ENCODE results near the gene R3HDML. TPM values are rescaled to one million over a fixed set of nuclear protein-coding genes. Genes with fewer than 3 reads are reported as not detected.

The R3HDML gene
- total and polyA plus RNA-seq, 2 of the 13 experiments (the other 11 are each of a cell fraction or from before 2014, with no cell fraction given) = not detected

DNA sequence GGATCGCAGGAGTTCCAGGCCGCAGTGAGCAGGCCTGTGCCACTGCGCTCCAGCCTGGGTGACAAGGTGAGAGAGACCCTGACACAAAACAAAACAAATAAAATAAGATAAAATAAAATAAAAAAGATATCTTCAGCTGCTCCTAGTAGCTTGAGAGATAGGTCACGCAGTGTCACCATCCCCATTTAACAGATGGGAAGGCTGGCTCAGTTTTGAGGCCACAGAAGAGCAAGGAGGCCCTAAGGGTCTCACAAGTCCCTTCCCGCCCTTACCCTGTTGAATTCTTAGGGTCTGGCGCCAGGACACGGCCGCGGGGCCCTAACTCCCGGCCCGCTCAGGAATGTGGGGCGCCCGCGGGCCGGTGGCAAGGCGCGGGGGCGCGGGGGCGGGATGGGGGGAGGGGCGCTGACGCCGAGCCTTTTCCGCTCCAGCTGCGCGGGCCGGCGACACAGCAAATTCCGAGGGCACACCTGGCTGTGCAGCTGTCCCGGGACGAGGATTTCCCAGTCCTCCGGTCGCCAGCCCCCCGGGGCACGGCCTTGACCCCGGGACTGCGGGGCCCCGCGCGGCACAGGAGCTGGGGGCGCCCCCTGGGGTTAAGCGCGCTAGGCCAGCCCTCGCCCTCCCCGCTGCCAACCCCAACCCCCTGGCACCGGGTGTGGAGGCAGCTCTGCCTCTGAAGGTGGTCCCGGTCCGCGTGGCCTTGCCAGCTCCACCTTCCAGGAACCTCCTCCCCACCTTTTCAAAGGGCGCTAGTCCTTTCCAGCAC, 10.3 kb upstream of the R3HDML start (continued):
- TF ChIP-seq, protein P1, sequence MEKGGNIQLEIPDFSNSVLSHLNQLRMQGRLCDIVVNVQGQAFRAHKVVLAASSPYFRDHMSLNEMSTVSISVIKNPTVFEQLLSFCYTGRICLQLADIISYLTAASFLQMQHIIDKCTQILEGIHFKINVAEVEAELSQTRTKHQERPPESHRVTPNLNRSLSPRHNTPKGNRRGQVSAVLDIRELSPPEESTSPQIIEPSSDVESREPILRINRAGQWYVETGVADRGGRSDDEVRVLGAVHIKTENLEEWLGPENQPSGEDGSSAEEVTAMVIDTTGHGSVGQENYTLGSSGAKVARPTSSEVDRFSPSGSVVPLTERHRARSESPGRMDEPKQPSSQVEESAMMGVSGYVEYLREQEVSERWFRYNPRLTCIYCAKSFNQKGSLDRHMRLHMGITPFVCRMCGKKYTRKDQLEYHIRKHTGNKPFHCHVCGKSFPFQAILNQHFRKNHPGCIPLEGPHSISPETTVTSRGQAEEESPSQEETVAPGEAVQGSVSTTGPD (CRISPR knock-in tag; IDR thresholded peaks at IDR 0.05) = no peak
- TF ChIP-seq AGO1 (IDR thresholded peaks at IDR 0.05; ENCODE audit: low read depth, low read length, poor library complexity, severe bottlenecking) = no peak
- TF ChIP-seq ZNF747 (CRISPR knock-in tag; IDR thresholded peaks at IDR 0.05; ENCODE audit: borderline replicate concordance) = 0 out of 2 replicates have a peak, but pooled peaks have one; percentile 34
- TF ChIP-seq ZSCAN31 (CRISPR knock-in tag; IDR thresholded peaks at IDR 0.05; ENCODE audit: low read depth) = peak; percentile 60; the same call in 1 of the 2 replicates
- TF ChIP-seq, protein P2, sequence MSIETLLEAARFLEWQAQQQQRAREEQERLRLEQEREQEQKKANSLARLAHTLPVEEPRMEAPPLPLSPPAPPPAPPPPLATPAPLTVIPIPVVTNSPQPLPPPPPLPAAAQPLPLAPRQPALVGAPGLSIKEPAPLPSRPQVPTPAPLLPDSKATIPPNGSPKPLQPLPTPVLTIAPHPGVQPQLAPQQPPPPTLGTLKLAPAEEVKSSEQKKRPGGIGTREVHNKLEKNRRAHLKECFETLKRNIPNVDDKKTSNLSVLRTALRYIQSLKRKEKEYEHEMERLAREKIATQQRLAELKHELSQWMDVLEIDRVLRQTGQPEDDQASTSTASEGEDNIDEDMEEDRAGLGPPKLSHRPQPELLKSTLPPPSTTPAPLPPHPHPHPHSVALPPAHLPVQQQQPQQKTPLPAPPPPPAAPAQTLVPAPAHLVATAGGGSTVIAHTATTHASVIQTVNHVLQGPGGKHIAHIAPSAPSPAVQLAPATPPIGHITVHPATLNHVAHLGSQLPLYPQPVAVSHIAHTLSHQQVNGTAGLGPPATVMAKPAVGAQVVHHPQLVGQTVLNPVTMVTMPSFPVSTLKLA (IDR thresholded peaks at IDR 0.05) = no peak
- 0 out of 2 replicates have a peak, but pooled peaks have one; percentile 36 for TF ChIP-seq ZZZ3 (CRISPR knock-in tag; IDR thresholded peaks at IDR 0.05; ENCODE audit: borderline replicate concordance)
- peak; percentile 29 for TF ChIP-seq FOSL2 (CRISPR knock-in tag; IDR thresholded peaks at IDR 0.05)
- TF ChIP-seq, protein P3, sequence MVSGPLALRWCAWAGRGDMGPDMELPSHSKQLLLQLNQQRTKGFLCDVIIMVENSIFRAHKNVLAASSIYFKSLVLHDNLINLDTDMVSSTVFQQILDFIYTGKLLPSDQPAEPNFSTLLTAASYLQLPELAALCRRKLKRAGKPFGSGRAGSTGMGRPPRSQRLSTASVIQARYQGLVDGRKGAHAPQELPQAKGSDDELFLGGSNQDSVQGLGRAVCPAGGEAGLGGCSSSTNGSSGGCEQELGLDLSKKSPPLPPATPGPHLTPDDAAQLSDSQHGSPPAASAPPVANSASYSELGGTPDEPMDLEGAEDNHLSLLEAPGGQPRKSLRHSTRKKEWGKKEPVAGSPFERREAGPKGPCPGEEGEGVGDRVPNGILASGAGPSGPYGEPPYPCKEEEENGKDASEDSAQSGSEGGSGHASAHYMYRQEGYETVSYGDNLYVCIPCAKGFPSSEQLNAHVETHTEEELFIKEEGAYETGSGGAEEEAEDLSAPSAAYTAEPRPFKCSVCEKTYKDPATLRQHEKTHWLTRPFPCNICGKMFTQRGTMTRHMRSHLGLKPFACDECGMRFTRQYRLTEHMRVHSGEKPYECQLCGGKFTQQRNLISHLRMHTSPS (CRISPR knock-in tag; IDR thresholded peaks at IDR 0.05; ENCODE audit: low read depth) = peak; percentile 85
- TF ChIP-seq SALL1 (CRISPR knock-in tag; IDR thresholded peaks at IDR 0.05) = peak; percentile 68
- TF ChIP-seq POGZ (CRISPR knock-in tag; IDR thresholded peaks at IDR 0.05) = 0 out of 2 replicates have a peak, but pooled peaks have one; percentile 11
- peak; percentile 22; the same call in 1 of the 2 replicates for TF ChIP-seq PITX1 (CRISPR knock-in tag; IDR thresholded peaks at IDR 0.05)
- TF ChIP-seq KDM3A (CRISPR knock-in tag; IDR thresholded peaks at IDR 0.05; ENCODE audit: low read depth) = 0 out of 2 replicates have a peak, but pooled peaks have one; percentile 25
- TF ChIP-seq NR2F1 (CRISPR knock-in tag; IDR thresholded peaks at IDR 0.05) = peak; percentile 68 to 71; a peak in 3 of 4 replicates
- TF ChIP-seq SOX6 (IDR thresholded peaks at IDR 0.05) = no peak
- peak; percentile 48 for TF ChIP-seq SOX6 (CRISPR knock-in tag; IDR thresholded peaks at IDR 0.05)
- no peak for TF ChIP-seq ZNF549 (CRISPR knock-in tag; IDR thresholded peaks at IDR 0.05)
- 0 out of 2 replicates have a peak, but pooled peaks have one; percentile 21 for TF ChIP-seq HMG20B (CRISPR knock-in tag; conservative IDR thresholded peaks at IDR 0.05)
- TF ChIP-seq, protein P4, sequence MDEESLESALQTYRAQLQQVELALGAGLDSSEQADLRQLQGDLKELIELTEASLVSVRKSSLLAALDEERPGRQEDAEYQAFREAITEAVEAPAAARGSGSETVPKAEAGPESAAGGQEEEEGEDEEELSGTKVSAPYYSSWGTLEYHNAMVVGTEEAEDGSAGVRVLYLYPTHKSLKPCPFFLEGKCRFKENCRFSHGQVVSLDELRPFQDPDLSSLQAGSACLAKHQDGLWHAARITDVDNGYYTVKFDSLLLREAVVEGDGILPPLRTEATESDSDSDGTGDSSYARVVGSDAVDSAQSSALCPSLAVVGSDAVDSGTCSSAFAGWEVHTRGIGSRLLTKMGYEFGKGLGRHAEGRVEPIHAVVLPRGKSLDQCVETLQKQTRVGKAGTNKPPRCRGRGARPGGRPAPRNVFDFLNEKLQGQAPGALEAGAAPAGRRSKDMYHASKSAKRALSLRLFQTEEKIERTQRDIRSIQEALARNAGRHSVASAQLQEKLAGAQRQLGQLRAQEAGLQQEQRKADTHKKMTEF (CRISPR knock-in tag; IDR thresholded peaks at IDR 0.05) = peak; percentile 40; the same call in 1 of the 2 replicates
- TF ChIP-seq, protein P5, sequence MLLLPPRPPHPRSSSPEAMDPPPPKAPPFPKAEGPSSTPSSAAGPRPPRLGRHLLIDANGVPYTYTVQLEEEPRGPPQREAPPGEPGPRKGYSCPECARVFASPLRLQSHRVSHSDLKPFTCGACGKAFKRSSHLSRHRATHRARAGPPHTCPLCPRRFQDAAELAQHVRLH (CRISPR knock-in tag; IDR thresholded peaks at IDR 0.05; ENCODE audit: borderline replicate concordance, low read depth) = no peak
- TF ChIP-seq BCL6 (CRISPR knock-in tag; IDR thresholded peaks at IDR 0.05) = peak; percentile 55; the same call in 1 of the 2 replicates
- TF ChIP-seq RXRB (CRISPR knock-in tag; IDR thresholded peaks at IDR 0.05; ENCODE audit: borderline replicate concordance) = 0 out of 2 replicates have a peak, but pooled peaks have one; percentile 23
- TF ChIP-seq STAG1 (CRISPR knock-in tag; IDR thresholded peaks at IDR 0.05) = 0 out of 2 replicates have a peak, but pooled peaks have one; percentile 34
- TF ChIP-seq ZNF543 (CRISPR knock-in tag; IDR thresholded peaks at IDR 0.05) = peak; percentile 61; the same call in 1 of the 2 replicates

Data from HepG2 (cell line).